Central memory CD4-positive, alpha-beta T cell (primary cell): ENCODE results near the gene PAM16.

Experiments used
- DNase-seq: peaks from one replicate; pipeline ENCODE4 v3.0.0; 2022

Gene PAM16

DNA sequence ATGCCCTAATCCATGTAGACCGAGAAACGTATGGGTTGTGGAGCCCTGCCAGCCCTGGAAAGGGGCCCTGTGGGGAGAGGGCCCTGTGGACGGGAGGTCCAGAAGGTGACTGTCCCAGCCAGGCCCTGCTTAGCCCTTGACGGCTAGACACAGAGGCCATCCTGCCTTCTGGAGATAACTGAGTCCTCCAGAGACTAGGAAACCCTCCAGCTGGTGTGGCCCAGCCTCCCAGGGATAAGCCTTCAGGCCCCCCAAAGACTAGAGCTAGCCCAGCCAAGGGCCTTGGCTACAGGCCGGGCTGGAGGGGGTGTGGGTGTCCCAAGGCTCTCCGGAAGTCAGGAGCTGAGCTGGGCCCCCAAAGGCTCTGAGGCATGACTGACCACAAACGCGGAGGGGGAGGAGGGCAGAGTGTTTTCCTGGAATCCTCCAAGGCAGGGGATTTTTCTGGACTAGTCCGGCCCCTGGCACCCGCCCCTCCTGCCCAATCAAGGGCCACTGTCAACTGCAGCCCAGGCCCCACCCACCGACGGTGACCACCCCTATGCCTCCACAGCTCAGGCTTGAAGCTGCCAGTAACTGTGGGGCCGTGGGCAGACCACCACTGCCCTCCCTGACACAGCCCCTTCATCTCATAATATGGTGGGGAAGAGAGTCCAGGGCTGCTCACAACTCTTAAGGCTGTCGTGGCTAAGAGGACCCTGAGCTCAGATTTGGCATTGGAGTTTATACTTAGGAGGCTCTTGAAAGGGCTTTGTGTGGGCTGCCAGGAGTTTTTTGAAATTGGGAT, 19.6 kb upstream of the PAM16 start:
- no peak for DNase-seq

DNA sequence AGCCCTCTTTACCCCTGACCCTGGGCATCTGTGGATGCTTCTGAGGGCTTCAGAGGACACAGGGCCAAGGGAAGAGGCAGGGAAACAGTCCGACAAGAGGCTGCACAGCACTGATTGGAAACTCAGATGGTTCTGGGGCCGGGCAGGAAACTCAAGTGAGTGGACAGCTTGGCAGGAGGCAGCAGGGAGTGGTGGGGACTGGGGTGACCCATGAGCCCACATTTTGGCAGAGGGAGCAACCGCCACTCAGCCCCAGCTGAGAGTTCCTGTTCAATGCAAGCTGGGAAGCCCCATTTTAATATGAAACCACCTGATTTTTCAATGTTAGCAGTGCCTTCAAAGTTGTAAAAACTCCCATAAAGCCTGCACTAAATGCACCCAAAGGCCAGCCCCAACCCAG, 19.0 kb upstream of the PAM16 start:
- DNase-seq = no peak

DNA sequence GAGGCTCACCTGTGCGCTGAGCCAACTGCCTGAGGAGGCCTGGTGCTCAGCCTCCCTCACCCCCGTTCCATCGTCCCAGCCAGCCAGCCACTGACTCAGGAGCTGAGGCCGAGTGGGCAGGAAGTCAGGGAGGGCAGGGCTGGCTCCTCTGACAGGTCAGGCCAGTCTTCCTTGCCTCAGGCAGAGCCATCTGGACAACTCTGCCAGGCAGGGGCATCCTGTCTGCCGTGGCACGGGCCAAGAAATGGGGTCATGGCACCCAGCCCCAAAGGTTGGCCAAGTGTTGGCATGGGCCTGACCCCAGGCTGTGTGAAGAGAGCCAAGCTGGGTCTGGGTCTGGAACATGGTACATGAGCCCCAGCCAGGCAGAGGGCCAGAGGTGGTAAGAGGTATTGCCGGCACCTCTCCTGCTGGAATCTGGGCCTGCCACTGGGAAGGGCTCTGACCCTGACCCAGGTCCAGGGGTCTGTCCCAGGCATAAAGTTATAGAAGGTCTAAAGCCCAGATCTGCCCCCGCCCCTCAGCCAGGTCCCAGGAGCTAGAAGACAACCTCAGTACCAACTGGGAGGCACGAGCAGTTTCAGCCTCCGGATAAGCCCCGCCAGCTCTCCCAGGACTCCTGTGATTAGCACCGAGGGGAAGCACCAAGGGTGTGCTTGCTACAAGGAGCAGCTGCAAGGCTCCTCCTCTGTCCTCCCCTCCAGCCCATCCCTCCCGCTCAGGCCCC, 18.0 kb upstream of the PAM16 start:
- no peak for DNase-seq

DNA sequence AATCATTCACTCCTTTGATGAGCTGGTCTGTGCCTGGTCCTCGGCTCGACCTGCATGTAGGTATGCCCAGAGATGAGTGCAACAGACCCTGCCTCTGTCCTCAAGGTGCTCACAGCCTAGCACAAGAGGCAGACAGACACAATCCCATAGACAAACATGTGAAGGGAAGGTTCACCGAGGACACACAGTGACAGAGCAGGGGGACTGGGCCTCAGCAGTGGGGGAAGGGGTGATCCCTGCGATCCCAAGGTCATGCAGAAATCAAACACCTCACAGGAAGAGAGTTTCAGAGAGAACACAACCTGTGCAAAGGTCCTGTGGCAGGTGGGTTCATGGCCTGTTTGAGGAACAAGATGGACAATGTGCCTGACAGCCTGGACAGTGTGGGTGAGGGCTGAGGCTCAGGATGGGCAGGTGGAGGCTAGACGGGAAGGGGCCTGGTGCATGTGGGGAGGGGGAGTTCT, 16.3 kb upstream of the PAM16 start:
- DNase-seq = no peak

DNA sequence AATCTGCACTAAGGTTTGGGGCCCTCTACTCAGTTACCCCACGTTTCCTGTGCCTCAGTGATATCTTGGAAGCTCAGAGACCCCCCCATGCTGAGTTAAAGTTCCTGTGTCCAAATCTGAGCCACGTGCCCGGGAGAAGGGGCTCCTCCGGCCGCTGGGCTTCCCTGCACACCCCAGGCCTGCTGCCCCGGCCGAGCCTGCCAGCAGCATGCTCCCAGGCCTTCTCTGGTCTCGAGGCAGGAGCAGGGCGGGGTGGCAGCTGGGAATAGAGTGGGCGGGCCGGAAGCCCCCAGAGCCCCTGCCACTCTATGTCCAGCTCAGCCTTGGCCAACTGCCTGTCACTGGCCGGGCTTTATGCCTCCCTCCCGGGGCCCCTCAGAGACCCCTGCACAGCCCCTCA, 14.9 kb upstream of the PAM16 start:
- DNase-seq = no peak

- DNase-seq = no peak
These were observed 14.5 kb upstream of the PAM16 start for GRCh38 chr16:4365615-4366014.

DNA sequence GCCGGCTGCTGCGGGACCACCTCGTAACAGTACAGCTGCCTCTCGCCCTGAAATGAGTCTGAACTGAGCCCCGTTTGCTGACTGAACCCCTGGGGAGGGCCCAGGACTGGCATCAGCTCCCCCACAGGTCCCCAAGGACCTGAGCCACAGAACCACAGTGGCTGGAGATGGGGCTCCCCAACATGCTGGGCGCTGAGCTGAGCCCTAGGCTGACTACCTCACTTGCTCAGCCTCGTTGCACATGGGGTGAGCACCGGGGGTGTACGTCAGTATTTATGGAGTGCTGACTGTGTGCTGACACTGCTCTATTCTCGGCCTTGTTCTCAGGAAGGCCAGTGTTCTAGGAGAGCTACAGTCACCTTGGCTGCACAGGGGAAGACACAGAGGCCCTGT, 13.9 kb upstream of the PAM16 start:
- no peak for DNase-seq

GRCh38 chr16:4364196-4365013, 13.3 kb upstream of the PAM16 start:
- DNase-seq = no peak

- DNase-seq = no peak
These were observed 11.5 kb upstream of the PAM16 start for GRCh38 chr16:4362476-4363135.

DNA sequence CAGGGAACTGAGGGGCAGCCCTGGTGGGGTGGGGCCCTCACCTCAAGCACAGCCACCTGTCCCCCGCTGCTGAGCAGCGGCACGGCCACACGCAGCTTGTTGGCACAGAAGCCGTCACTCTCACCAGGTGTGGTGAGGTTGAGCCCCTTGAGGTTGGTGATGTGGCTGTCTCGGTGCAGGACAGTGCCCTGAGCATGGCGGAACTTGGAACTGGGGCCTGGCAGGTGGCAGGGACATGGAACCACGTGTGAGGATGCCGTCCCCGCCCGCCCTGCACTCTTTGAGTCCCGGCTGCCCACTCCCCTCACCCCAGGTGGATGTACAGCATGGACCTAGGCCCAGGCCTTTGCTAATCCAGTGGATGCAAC, 10.8 kb upstream of the PAM16 start:
- no peak for DNase-seq

GRCh38 chr16:4361033-4361943, 10.2 kb upstream of the PAM16 start:
- DNase-seq = no peak

GRCh38 chr16:4360538-4361021, 9.5 kb upstream of the PAM16 start:
- DNase-seq = no peak

- no peak for DNase-seq
These were observed 8.8 kb upstream of the PAM16 start for GRCh38 chr16:4359914-4360313.

- DNase-seq = peak; percentile 50
These were observed 7.9 kb upstream of the PAM16 start for GRCh38 chr16:4358831-4359561.

GRCh38 chr16:4358236-4358635, 7.1 kb upstream of the PAM16 start:
- no peak for DNase-seq

GRCh38 chr16:4356820-4357219, 5.7 kb upstream of the PAM16 start:
- DNase-seq = no peak

GRCh38 chr16:4354512-4355409, 3.6 kb upstream of the PAM16 start:
- no peak for DNase-seq

DNA sequence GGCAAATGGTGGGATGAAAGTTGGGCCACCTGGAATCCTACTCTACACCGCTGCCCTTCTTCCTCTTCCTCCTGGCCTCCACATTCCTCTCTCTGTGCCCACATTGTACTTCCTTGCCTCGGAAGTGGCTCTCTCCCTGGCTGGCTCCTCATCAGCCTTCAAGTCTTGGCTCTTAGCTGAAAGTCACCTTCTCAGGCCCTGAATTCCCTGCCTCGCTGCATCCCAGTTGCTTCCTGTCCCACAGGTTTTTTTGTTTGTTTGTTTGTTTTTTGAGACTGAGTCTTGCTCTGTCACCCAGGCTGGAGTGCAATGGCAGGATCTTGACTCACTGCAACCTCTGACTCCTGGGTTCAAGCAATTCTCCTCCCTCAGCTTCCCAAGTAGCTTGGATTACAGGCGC, 2.6 kb upstream of the PAM16 start:
- DNase-seq = no peak

DNA sequence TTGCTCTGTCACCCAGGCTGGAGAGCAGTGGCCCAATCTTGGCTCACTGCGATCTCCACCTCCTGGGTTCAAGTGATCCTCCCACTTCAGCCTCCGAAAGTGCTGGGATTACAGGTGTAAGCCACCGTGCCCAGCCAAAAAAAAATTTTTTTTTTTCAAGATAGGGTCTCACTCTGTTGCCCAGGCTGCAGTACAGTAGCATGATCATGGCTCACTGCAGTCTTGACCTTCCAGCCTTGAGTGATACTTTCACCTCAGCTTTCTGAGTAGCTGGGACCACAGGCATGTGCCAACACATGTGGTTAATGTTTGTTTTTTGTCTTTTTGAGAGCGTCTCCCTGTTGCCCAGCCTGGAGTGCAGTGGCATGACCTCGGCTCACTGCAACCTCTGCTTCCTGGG, 1.7 kb upstream of the PAM16 start:
- DNase-seq = no peak

GRCh38 chr16:4351880-4352279, 759 bp upstream of the PAM16 start:
- DNase-seq = no peak
